DND-41 (cell line): ENCODE measurements around the gene RAET1E.

Experiments
- EZH2 ChIP-seq: IDR thresholded peaks from 3 replicates; pipeline ENCODE4 v1.6.1; 2012; ENCODE audit warnings: borderline replicate concordance, low read depth, mild to moderate bottlenecking, moderate library complexity, low read length, inconsistent platforms; ENCODE audit not compliant: severe bottlenecking
- TF ChIP-seq, protein P1 (sequence below): IDR thresholded peaks from 2 replicates; pipeline ENCODE4 v1.5.1; 2012; ENCODE audit warnings: borderline replicate concordance, low read length, moderate library complexity, mild to moderate bottlenecking; ENCODE audit not compliant: poor library complexity, severe bottlenecking; ENCODE audit errors: extremely low read depth

- no peak for TF ChIP-seq EZH2
- TF ChIP-seq, protein P1, sequence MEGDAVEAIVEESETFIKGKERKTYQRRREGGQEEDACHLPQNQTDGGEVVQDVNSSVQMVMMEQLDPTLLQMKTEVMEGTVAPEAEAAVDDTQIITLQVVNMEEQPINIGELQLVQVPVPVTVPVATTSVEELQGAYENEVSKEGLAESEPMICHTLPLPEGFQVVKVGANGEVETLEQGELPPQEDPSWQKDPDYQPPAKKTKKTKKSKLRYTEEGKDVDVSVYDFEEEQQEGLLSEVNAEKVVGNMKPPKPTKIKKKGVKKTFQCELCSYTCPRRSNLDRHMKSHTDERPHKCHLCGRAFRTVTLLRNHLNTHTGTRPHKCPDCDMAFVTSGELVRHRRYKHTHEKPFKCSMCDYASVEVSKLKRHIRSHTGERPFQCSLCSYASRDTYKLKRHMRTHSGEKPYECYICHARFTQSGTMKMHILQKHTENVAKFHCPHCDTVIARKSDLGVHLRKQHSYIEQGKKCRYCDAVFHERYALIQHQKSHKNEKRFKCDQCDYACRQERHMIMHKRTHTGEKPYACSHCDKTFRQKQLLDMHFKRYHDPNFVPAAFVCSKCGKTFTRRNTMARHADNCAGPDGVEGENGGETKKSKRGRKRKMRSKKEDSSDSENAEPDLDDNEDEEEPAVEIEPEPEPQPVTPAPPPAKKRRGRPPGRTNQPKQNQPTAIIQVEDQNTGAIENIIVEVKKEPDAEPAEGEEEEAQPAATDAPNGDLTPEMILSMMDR: no peak
Observed at GRCh38 chr6:149851461-149852110, 46.3 kb downstream of the RAET1E start.
